ENCODE measurements around the gene SLC25A13.
"Not testable (repeated sequence)": the region's sequence is repeated elsewhere in the genome, so short reads cannot be mapped to it uniquely, and the experiment has no call there.

The SLC25A13 gene

DNA sequence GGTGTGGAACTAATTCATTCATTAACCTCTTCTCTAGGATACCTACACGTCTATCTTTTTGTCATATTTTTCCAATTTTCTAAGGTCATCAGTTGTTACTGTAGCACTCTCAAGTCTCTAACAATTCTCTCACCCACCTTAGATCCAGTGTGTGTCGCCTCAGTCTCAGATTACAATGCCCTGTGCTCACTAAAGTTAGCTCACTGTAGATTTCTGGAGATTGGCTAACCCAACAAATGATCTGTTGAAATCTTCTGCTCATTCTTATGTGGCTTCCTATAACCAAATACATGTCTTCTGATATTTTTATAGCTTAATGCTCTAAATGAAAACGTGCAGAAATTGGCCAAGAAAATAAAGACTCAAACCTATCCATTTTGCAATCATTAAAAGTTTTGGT, 142.6 kb downstream of the SLC25A13 start:
- FAIRE-seq (no peak), DNase-seq (ENCODE audit: insufficient read length, low spot score) (no peak)
- TF ChIP-seq POLR2A (IDR thresholded peaks at IDR 0.05; ENCODE audit: low read depth, low read length) (no peak), TAF1 (IDR thresholded peaks at IDR 0.05; ENCODE audit: low read depth, low read length) (no peak), POLR2AphosphoS5 (IDR thresholded peaks at IDR 0.05; ENCODE audit: low read depth, low read length) (no peak), POU2F2 (IDR thresholded peaks at IDR 0.05; ENCODE audit: low read depth, low read length) (no peak), PAX5 (IDR thresholded peaks at IDR 0.05; ENCODE audit: insufficient read depth, low read length, severe bottlenecking) (no peak), SPI1 (IDR thresholded peaks at IDR 0.05; ENCODE audit: low read depth, low read length) (no peak)

GRCh38 chr7:96178581-96178980, 143.3 kb downstream of the SLC25A13 start:
- FAIRE-seq (no peak), DNase-seq (ENCODE audit: insufficient read length, low spot score) (no peak)
- TF ChIP-seq POLR2AphosphoS5 (IDR thresholded peaks at IDR 0.05; ENCODE audit: low read depth, low read length) (no peak), TAF1 (IDR thresholded peaks at IDR 0.05; ENCODE audit: low read depth, low read length) (no peak), SPI1 (IDR thresholded peaks at IDR 0.05; ENCODE audit: low read depth, low read length) (no peak), POLR2A (IDR thresholded peaks at IDR 0.05; ENCODE audit: low read depth, low read length) (no peak), POU2F2 (IDR thresholded peaks at IDR 0.05; ENCODE audit: low read depth, low read length) (no peak)

DNA sequence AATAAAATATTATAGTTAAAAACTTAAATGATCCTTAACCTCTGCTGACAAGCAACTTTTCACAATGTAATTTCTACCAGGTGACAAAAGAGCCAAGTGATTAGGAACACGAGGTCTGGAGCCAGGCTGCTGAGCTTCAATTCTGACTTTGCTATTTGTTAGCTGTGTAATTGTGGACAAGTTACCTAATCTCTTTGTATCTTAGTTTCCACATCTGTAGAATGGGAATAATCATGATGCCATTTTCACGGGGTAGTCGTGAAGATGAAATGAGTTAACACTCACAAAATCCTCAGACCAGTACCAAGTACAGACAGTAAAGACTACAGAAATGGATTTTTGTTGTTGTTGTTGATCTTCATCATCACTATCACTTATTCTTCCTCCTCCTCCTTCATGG, 144.5 kb downstream of the SLC25A13 start:
- no peak for FAIRE-seq
- TF ChIP-seq POLR2A (IDR thresholded peaks at IDR 0.05; ENCODE audit: low read depth, low read length) (no peak), SPI1 (IDR thresholded peaks at IDR 0.05; ENCODE audit: low read depth, low read length) (no peak), TAF1 (IDR thresholded peaks at IDR 0.05; ENCODE audit: low read depth, low read length) (no peak), POLR2AphosphoS5 (IDR thresholded peaks at IDR 0.05; ENCODE audit: low read depth, low read length) (no peak)

GRCh38 chr7:96174812-96175211, 147.1 kb downstream of the SLC25A13 start:
- no peak for FAIRE-seq
- TF ChIP-seq POU2F2 (IDR thresholded peaks at IDR 0.05; ENCODE audit: low read depth, low read length) (no peak), POLR2A (IDR thresholded peaks at IDR 0.05; ENCODE audit: low read depth, low read length) (no peak), PAX5 (IDR thresholded peaks at IDR 0.05; ENCODE audit: insufficient read depth, low read length, severe bottlenecking) (no peak), POLR2AphosphoS5 (IDR thresholded peaks at IDR 0.05; ENCODE audit: low read depth, low read length) (no peak), TAF1 (IDR thresholded peaks at IDR 0.05; ENCODE audit: low read depth, low read length) (no peak), SPI1 (IDR thresholded peaks at IDR 0.05; ENCODE audit: low read depth, low read length) (no peak)
- DNase-seq (ENCODE audit: insufficient read length, low spot score), result no peak

More for the DNA sequence above, 144.5 kb downstream of the SLC25A13 start:
- DNase-seq (ENCODE audit: insufficient read length, low spot score), result no peak

GRCh38 chr7:96173781-96174180, 148.1 kb downstream of the SLC25A13 start:
- TF ChIP-seq POU2F2 (IDR thresholded peaks at IDR 0.05; ENCODE audit: low read depth, low read length) (no peak), POLR2AphosphoS5 (IDR thresholded peaks at IDR 0.05; ENCODE audit: low read depth, low read length) (no peak), PAX5 (IDR thresholded peaks at IDR 0.05; ENCODE audit: insufficient read depth, low read length, severe bottlenecking) (no peak), TAF1 (IDR thresholded peaks at IDR 0.05; ENCODE audit: low read depth, low read length) (no peak), POLR2A (IDR thresholded peaks at IDR 0.05; ENCODE audit: low read depth, low read length) (no peak), SPI1 (IDR thresholded peaks at IDR 0.05; ENCODE audit: low read depth, low read length) (no peak)
- FAIRE-seq (no peak), DNase-seq (ENCODE audit: insufficient read length, low spot score) (no peak)

DNA sequence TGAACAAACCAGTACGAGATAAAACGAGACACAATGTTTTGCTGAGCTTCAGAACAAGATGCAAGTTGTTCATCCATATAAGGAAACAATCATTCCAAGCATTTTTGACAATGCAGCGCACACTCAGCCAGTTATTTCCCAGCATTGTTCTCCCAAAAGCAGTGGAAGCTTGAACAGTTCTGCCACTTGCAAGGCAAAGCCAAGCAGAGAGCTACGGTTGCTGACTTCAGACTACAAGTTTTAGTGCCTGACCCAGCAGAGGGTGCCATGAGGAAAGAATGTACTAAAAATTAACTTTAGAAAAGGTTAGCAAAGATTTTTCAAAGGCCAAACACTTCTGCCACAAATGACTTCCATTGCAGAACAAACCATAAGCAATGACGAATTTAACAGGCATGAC, 152.5 kb downstream of the SLC25A13 start:
- no peak for FAIRE-seq
- DNase-seq (ENCODE audit: insufficient read length, low spot score), result no peak
- TF ChIP-seq TAF1 (IDR thresholded peaks at IDR 0.05; ENCODE audit: low read depth, low read length), result no peak
- TF ChIP-seq SPI1 (IDR thresholded peaks at IDR 0.05; ENCODE audit: low read depth, low read length), result no peak
- TF ChIP-seq POU2F2 (IDR thresholded peaks at IDR 0.05; ENCODE audit: low read depth, low read length), result no peak
- TF ChIP-seq POLR2A (IDR thresholded peaks at IDR 0.05; ENCODE audit: low read depth, low read length), result no peak
- no peak for TF ChIP-seq PAX5 (IDR thresholded peaks at IDR 0.05; ENCODE audit: insufficient read depth, low read length, severe bottlenecking)
- no peak for TF ChIP-seq POLR2AphosphoS5 (IDR thresholded peaks at IDR 0.05; ENCODE audit: low read depth, low read length)

GRCh38 chr7:96167424-96167823, 154.5 kb downstream of the SLC25A13 start:
- TF ChIP-seq TAF1 (IDR thresholded peaks at IDR 0.05; ENCODE audit: low read depth, low read length), result no peak
- no peak for TF ChIP-seq POU2F2 (IDR thresholded peaks at IDR 0.05; ENCODE audit: low read depth, low read length)
- no peak for TF ChIP-seq POLR2A (IDR thresholded peaks at IDR 0.05; ENCODE audit: low read depth, low read length)
- TF ChIP-seq POLR2AphosphoS5 (IDR thresholded peaks at IDR 0.05; ENCODE audit: low read depth, low read length), result no peak
- no peak for TF ChIP-seq SPI1 (IDR thresholded peaks at IDR 0.05; ENCODE audit: low read depth, low read length)
- no peak for TF ChIP-seq PAX5 (IDR thresholded peaks at IDR 0.05; ENCODE audit: insufficient read depth, low read length, severe bottlenecking)
- FAIRE-seq (no peak), DNase-seq (ENCODE audit: insufficient read length, low spot score) (no peak)

DNA sequence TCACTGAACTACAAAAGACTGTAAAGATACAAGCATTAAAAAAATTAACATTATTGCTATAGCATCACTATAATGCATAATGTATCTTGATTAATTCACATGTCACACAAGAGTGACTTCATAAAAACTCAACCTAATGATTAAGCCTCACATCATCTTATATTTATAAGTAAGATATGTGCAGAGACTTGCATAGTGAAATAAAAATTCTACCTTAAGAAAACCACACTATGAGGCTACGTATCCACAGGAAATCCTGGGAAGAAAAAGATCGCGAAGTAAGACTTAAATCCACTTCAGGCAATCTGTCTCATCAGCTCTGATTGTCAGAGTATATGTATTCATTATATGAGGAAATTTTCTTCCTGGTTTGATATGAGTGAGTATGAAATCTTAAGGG, 160.0 kb downstream of the SLC25A13 start:
- no peak for TF ChIP-seq SPI1 (IDR thresholded peaks at IDR 0.05; ENCODE audit: low read depth, low read length)
- TF ChIP-seq PAX5 (IDR thresholded peaks at IDR 0.05; ENCODE audit: insufficient read depth, low read length, severe bottlenecking), result no peak
- no peak for TF ChIP-seq POLR2A (IDR thresholded peaks at IDR 0.05; ENCODE audit: low read depth, low read length)
- TF ChIP-seq POU2F2 (IDR thresholded peaks at IDR 0.05; ENCODE audit: low read depth, low read length), result no peak
- no peak for TF ChIP-seq TAF1 (IDR thresholded peaks at IDR 0.05; ENCODE audit: low read depth, low read length)
- no peak for TF ChIP-seq POLR2AphosphoS5 (IDR thresholded peaks at IDR 0.05; ENCODE audit: low read depth, low read length)
- DNase-seq (ENCODE audit: insufficient read length, low spot score), result no peak
- FAIRE-seq, result no peak

DNA sequence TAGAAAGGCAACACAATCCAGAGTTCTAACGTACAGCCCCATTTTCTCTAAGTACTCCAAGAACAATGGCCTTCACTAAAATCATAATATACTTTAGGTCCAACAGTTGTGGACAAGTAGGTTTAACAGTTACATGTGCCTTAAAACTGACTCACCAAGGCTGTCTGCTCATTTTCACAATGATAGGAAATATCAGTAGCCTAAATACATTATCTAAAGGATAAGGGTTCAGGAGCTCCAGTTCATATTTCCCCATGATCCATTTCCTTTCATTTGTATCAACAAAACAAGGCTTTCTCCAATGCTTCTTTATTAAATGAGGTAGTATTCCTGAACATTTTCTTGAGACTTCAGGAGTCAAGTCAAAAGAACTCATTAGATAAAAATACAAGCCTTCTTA, 164.0 kb downstream of the SLC25A13 start:
- FAIRE-seq (no peak), DNase-seq (ENCODE audit: insufficient read length, low spot score) (no peak)
- TF ChIP-seq TAF1 (IDR thresholded peaks at IDR 0.05; ENCODE audit: low read depth, low read length), result no peak
- no peak for TF ChIP-seq POU2F2 (IDR thresholded peaks at IDR 0.05; ENCODE audit: low read depth, low read length)
- TF ChIP-seq SPI1 (IDR thresholded peaks at IDR 0.05; ENCODE audit: low read depth, low read length), result no peak
- no peak for TF ChIP-seq POLR2AphosphoS5 (IDR thresholded peaks at IDR 0.05; ENCODE audit: low read depth, low read length)
- TF ChIP-seq POLR2A (IDR thresholded peaks at IDR 0.05; ENCODE audit: low read depth, low read length), result no peak
- no peak for TF ChIP-seq PAX5 (IDR thresholded peaks at IDR 0.05; ENCODE audit: insufficient read depth, low read length, severe bottlenecking)

- DNase-seq (ENCODE audit: insufficient read length, low spot score); FAIRE-seq: not testable (repeated sequence)
These were observed 167.4 kb downstream of the SLC25A13 start for GRCh38 chr7:96154506-96154905.

Data from GM12891 (cell line).